Activated gamma-delta T cell treated with anti-CD3 and anti-CD28 coated beads, Interleukin-2, amount 50 U/mL, for 16 hours (primary cell): Measurements from ENCODE around the gene ZFX.

Source experiments
- DNase-seq: peaks from one replicate; pipeline ENCODE4 v3.0.0-alpha.2; 2020; ENCODE audit warnings: low read depth

The ZFX gene

DNA sequence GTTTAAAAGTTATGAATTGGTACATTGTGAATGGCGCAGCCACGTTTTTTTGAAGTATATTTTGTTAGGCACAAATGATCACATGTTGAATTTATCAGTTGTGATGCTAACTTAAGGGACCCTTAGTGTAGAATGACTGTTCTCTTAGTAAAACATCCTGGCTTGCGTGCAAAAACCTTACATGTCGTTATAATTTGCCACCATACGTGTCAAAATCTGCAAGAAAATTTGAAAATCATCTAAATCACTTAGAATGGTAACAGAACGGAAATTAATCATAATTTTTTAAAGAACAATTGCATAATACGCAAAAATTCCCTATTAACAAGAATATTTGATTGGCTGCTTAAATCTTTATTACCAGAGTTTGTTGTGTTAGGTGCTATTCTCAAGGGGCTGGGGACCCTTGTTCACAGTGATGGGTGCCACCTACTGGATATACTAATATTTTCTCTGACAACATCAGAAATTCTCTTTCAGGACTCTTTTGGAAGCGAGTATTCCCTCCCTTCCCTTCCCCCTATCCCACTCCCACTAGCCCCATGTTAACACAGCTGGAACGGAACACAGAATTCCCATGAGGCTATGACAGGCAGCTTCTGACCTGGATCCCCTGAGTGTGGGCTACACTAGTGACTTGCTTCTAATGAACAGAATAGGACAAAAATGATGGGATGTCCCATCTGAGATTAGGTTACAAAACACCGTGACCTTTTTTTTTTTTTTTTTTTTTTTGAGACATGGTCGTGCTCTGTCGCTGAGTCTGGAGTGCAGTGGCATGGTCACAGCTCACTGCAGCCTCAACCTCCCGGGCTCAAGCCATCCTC lies 92.5 kb downstream of the ZFX start:
- no peak for DNase-seq

DNA sequence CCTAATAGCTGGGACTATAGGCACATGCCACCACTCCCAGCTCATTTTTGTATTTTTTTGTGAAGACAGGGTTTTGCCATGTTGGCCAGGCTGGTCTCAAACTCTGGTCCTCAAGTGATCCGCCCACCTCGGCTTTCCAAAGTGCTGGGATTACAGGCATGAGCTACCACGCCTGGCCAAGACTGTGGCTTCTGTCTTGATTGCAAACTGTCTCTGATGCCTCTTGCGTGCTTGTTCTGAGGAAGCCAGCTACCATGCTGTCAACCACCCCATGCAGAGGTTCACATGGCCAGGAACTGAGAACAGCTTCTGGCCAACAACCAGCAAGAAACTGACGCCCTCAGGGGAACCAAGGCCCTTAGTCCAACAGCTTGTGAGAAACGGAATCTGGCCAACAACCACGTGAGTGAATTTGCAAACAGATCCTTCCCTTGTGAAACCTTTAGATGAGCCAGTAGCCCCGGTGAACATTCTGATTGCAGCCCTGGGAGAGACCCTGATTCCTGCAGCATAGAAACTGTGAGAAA lies 93.2 kb downstream of the ZFX start:
- no peak for DNase-seq

DNA sequence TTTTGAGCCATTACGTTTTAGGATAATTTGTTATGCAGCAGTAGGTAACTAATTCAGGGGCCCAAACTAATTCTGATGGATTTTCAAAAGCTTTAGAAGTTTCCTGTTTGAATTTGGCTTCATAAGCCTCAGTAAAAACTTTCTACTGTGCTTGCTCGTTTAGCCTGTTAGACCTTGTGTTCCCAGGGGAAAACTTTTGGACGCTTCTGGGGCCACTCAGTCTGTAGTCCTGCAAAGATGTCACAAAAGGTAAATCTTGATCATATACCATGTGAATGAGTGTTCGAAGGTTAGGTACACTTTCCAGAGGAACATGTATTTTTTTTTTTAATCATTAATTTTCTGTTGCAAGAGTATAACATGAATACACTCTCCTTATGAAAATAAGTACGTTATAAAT lies 93.7 kb downstream of the ZFX start:
- DNase-seq: no peak

DNA sequence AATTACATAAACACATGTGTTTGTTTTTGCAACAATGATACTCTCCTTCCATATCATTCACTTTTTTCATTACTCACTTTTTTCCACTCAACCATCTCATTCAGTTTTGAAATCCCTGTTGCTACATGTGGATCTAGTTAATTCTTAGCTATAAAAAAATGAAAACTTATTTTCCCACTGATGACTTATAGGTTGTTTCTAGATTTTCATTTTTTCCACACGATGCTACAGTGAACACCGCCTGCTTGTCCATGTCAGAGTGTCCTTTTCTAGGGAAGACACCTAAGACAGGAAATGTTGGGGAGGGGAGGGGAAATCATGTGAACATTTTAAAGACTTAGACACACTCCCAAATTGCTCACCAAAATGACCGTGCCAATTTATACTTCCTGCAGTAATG lies 94.2 kb downstream of the ZFX start:
- DNase-seq: no peak

DNA sequence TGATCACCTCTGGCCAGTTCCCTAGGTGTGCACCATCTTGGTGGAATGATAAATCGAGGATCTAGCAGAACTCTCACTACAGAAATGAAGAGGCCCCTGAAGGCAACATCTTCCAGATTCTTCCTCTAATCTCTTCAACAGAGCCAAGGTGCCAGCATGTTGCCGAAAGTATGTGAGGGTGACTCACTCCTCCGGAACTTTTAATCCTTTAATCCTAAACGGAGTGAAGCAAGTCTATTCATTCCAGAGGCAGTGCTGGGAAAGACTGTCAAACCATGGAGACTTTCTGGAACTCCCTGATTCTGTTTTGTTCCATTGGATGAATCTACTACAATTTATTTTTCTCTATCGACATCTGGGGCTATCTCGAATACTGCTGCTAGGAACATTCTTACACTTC lies 95.7 kb downstream of the ZFX start:
- no peak for DNase-seq

DNA sequence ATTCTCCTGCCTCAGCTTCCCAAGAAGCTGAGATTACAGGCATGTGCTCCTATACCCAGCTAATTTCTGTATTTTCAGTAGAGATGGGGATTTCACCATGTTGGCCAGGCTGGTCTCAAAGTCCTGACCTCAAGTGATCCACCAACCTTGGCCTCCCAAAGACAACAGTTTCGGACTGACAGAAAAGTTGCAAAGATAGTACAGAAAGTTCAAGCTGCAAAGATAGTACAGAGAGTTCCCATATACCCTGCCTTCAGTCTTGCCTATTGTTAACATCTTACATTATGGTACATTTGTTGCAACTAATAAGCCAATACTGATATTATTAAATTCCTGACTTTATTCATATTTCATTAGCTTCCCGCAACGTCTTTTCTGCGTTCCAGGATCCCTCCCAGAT lies 98.5 kb downstream of the ZFX start:
- DNase-seq: no peak

DNA sequence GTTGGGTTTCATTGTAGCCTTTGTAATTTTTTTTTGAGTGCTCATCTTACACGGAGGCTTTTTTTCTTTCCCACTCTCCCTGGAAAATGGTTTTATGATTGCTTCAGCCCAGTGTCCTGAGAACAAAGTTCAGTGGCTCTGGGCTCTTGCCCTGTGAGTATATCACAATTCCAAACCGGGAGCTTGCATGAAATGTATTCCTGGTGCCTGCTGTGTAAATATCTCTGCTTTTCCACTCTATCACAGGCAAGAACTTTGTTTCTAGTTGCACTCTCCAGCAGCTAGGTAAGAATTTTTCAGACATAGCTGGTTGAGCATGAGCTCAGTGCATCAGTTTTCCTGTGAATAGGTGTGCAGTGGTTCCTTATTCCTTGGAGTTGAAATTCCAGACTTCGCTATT lies 103.5 kb downstream of the ZFX start:
- no peak for DNase-seq

DNA sequence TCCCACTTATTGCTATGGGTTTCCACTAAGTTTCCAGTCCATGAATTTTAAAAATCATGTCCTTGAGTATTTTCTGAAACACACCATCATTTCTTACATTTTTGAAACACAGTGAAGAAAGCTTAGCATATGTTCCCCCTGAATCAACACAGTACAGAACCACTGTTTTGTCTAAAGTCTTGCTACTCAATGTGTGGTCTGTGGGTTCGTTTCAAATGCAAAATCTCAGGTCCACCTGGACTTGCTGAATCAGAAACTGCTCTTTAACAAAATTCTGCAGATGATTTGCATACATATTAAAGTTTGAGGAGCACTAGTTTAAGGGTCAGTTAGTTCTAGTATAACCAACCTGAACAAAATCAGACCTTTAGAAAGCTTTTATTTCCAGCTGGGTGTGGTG lies 103.9 kb downstream of the ZFX start:
- DNase-seq: no peak

DNA sequence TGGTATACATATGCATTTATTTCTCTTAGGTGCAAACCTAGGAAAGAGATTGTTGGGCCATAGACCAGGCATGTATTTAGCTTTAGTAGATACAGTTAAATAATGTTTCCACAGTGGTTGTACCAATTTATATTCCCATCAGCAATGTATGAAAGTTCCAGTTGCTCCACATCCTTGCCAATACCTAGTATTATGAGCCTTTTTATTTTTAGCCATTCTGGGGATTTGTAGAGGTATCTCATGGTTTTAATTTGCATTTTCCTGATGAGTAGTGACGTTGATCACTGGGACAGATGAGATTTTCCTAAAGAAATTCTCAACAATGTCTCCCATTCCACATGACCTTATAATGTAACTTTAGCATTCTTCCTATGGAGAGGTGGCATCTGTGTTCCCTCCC lies 107.5 kb downstream of the ZFX start:
- no peak for DNase-seq

DNA sequence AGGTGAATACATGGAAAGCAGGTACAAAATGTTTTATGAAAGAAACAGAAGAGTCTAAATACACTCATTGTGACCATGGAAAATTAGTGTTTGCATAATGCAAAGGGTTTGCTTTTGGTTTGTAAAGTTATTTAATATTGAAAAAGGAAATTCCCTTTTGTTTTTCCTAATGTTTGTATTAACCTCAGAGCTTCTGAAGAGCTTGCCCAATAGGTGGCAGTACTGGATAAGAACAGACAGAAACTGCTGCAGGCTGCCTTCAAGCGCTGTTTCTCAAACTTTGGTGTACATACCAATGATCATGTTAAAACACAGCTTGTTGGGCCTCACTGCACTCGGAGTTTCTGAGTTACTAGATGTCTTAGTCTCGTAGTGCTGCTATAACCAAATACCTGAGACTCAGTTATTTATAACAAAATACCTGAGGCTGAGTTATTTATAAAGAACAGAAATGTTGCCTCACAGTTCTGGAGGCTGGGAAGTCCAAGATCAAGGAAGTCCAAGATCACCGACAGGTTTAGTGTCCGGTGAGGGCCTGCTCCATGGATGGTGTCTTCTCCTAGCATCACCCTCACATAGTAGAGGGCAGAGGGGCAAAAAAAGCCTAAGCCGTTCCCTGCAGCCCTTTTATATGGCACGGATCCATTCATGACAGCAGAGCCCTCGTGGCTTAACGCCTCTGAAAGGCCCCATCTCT lies 110.2 kb downstream of the ZFX start:
- DNase-seq: no peak

DNA sequence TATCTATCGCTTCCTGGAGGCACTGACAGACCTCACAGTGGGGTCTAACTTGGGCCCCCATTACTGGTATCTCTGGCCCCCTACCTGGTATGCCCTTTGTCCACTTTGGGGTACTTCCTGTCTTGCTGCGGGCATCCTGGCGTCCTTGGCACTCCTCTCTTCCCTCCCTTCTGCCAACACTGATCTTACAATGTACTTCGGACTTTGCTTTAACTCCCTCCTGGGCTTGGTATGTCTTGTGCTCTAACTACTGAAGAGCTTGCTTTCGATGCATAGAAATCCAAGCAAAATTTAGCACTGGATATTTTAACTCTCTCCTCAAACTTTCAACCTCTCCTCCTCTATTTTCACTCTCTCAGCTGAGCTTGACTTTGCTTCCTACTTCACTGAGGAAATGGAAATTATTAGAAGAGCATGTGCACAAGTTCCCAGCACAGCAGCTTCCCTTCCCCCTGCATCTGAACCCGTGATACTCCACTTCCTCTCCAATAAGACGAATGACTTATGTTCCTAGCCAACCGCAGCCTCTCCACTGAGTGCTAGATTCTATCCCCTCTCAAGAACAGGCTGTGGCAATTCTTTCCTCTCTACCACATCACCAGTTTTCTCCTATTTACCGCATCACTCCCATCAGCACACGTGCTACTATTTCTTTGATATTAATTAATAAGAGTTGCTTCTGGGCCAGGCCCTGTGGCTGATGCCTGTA lies 111.5 kb downstream of the ZFX start:
- no peak for DNase-seq

DNA sequence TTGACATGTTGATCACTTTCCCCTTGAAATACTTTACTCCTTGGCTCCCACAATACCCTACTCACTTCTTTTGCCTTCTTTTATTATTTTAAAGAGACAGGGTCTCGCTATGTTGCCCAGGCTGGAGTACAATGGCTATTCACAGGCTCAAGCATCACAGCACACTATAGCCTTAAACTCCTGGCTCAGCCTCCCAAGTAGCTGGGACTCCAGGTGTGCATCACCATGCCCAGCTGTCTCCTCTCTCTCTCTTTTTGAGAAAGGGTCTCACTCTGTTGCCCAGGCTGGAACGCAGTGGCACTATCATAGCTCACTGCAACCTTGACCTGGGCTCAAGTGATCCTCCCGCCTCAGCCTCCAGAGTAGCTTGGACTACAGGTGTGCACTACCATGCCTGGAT lies 112.8 kb downstream of the ZFX start:
- no peak for DNase-seq

DNA sequence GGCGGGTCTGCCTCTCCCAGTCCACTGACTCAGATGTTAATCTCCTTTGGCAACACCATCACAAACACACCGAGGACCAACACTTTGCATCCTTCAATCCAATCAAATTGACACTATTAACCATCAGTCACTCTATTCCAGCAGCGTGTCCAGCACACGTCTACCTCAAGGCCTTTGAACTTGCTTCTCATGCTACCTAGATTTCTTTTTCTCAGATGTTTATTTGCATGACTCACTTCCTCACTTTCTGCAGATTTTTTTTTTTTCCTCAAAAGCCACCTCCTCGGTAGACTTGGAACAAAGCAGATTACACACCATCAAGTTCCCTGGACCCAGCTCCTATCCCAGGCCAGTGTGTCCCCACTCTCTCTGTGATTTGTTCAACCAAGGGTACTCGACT lies 114.9 kb downstream of the ZFX start:
- DNase-seq: no peak
